ENCODE measurements around the gene NAPB.

The NAPB gene

GRCh38 chr20:23403751-23404150 lies 17.5 kb downstream of the NAPB start:
- DNase-seq, result no peak

GRCh38 chr20:23401051-23401450 lies 20.2 kb downstream of the NAPB start:
- no peak for DNase-seq

- no peak for DNase-seq
These were observed 21.6 kb downstream of the NAPB start for GRCh38 chr20:23399568-23400241.

GRCh38 chr20:23397961-23398360 lies 23.3 kb downstream of the NAPB start:
- no peak for DNase-seq

- DNase-seq, result peak; percentile 48
These were observed 24.2 kb downstream of the NAPB start for GRCh38 chr20:23396950-23397627.

- no peak for DNase-seq
These were observed 27.1 kb downstream of the NAPB start for GRCh38 chr20:23393996-23394775.

GRCh38 chr20:23391707-23392310 lies 29.5 kb downstream of the NAPB start:
- no peak for DNase-seq

- no peak for DNase-seq
These were observed 31.1 kb downstream of the NAPB start for GRCh38 chr20:23390091-23390774.

GRCh38 chr20:23387118-23387443 lies 34.2 kb downstream of the NAPB start:
- no peak for DNase-seq

- DNase-seq, result no peak
These were observed 34.8 kb downstream of the NAPB start for GRCh38 chr20:23386304-23387117.

- DNase-seq, result no peak
These were observed 39.4 kb downstream of the NAPB start for GRCh38 chr20:23381876-23382275.

GRCh38 chr20:23379772-23380171 lies 41.5 kb downstream of the NAPB start:
- DNase-seq, result no peak

- no peak for DNase-seq
These were observed 45.5 kb downstream of the NAPB start for GRCh38 chr20:23375827-23376226.

GRCh38 chr20:23374441-23374840 lies 46.8 kb downstream of the NAPB start:
- no peak for DNase-seq

- DNase-seq, result no peak
These were observed 49.8 kb downstream of the NAPB start for GRCh38 chr20:23371496-23371895.

- no peak for DNase-seq
These were observed 50.4 kb downstream of the NAPB start for GRCh38 chr20:23370873-23371272.

- DNase-seq, result no peak
These were observed 51.0 kb downstream of the NAPB start for GRCh38 chr20:23370274-23370673.

- no peak for DNase-seq
These were observed 52.0 kb downstream of the NAPB start for GRCh38 chr20:23369072-23369823.

- no peak for DNase-seq
These were observed 52.8 kb downstream of the NAPB start for GRCh38 chr20:23368316-23369071.

- no peak for DNase-seq
These were observed 53.5 kb downstream of the NAPB start for GRCh38 chr20:23367770-23368169.

GRCh38 chr20:23366384-23366783 lies 54.9 kb downstream of the NAPB start:
- no peak for DNase-seq
